Nucleus accumbens (tissue), 56 donors: ENCODE results near the gene MAZ.
"Not testable (repeated sequence)": the region's sequence is repeated elsewhere in the genome, so short reads cannot be mapped to it uniquely, and the experiment has no call there.

ENCODE experiments used
- DNase-seq, 56 donors: peaks; one replicate each; lab custom pipeline; 2025; lab: John Stamatoyannopoulos, UW

MAZ gene

GRCh38 chr16:29806099-29806579, at the start of gene MAZ:
Gene MAZ, plus strand, starts transcription at chr16:29806529. Its CDS starts 173 bp downstream, at chr16:29806702.
- DNase-seq, result peak in 6 of 56 donors; percentile 50 to 83 (median 73)

- no peak for DNase-seq
These were observed 49.7 kb upstream of the MAZ start for GRCh38 chr16:29756654-29757053.

- not testable (repeated sequence) for DNase-seq
These were observed 49.2 kb upstream of the MAZ start for GRCh38 chr16:29757086-29757485.

- no peak for DNase-seq
These were observed 48.3 kb upstream of the MAZ start for GRCh38 chr16:29757950-29758466.

GRCh38 chr16:29760567-29761279, 45.6 kb upstream of the MAZ start:
- DNase-seq, result no peak

GRCh38 chr16:29761280-29761651, 45.1 kb upstream of the MAZ start:
- DNase-seq, result not testable (repeated sequence)

GRCh38 chr16:29761882-29762281, 44.4 kb upstream of the MAZ start:
- DNase-seq, result no peak

- no peak for DNase-seq
These were observed 43.0 kb upstream of the MAZ start for GRCh38 chr16:29763326-29763725.

GRCh38 chr16:29765167-29766032, 40.9 kb upstream of the MAZ start:
- DNase-seq, result no peak

GRCh38 chr16:29766571-29766970, 39.8 kb upstream of the MAZ start:
- no peak for DNase-seq

GRCh38 chr16:29767062-29767461, 39.3 kb upstream of the MAZ start:
- no peak for DNase-seq

- no peak for DNase-seq
These were observed 36.8 kb upstream of the MAZ start for GRCh38 chr16:29769507-29769906.

- DNase-seq, result no peak
These were observed 35.9 kb upstream of the MAZ start for GRCh38 chr16:29770250-29770929.

GRCh38 chr16:29772330-29772729, 34.0 kb upstream of the MAZ start:
- not testable (repeated sequence) for DNase-seq

- no peak for DNase-seq
These were observed 31.6 kb upstream of the MAZ start for GRCh38 chr16:29774730-29775129.

GRCh38 chr16:29775742-29776408, 30.5 kb upstream of the MAZ start:
- no peak for DNase-seq

GRCh38 chr16:29777576-29778350, 28.6 kb upstream of the MAZ start, which contains the start of gene ZG16:
Gene ZG16, plus strand, starts transcription at chr16:29778256. Its CDS starts 1,011 bp downstream, at chr16:29779267.
- no peak for DNase-seq

- no peak for DNase-seq
These were observed 26.9 kb upstream of the MAZ start for GRCh38 chr16:29779474-29779873.
